Measurements from ENCODE around the gene CLPTM1. TPM values are rescaled to one million over a fixed set of nuclear protein-coding genes. Genes with fewer than 3 reads are reported as not detected.

The CLPTM1 gene
- total RNA-seq, 1 experiment from 2014 or later: 102 TPM

DNA sequence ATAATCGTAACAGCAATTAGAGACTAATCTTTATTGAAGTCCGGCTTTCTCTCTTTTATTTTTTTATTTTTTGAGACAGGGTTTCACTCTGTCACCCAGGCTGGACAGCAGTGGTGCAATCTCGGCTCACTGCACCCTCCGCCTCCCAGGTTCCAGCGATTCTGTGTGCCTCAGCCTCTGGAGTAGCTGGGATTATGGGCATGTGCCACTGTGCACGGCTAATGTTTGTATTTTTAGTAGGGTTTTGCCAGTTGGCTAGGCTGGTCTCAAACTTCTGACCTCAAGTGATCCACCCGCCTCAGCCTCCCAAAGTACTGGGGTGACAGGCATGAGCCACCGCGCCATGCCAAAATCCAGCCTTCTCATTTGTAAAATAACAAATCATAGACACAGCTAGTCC lies 5.6 kb upstream of the CLPTM1 start:
- ChIA-PET CTCF (no interaction called here), RAD21 (ENCODE audit: low non-redundant PET in 1 of 2, low total read pairs in 2 of 2, uncharacterized antibody in 2 of 2, unreplicated experiment in 2 of 2) (no interaction called here), POLR2A (no interaction called here)
- intact Hi-C loops (cut with micrococcal nuclease): no loop called here
- no peak overlapping the region for H3K9ac ChIP-seq (ENCODE audit: low read length)
- no peaks in the 10 kb centered on the region for H3K79me2 ChIP-seq (ENCODE audit: insufficient read depth, low read length)
- no peak overlapping the region for H3K4me3 ChIP-seq (replicated peaks in 1 of 2; ENCODE audit: low read depth in 1 of 2, low read length in 2 of 2)
- no peak overlapping the region for H3K4me2 ChIP-seq (ENCODE audit: low read length)
- no peaks in the 10 kb centered on the region for H3K9me2 ChIP-seq (ENCODE audit: insufficient read depth)
- ATAC-seq: no peak
- DNase-seq (ENCODE audit: low read depth, low spot score): no peak
- TF ChIP-seq POLR2A (IDR thresholded peaks at IDR 0.05; ENCODE audit: borderline replicate concordance, extremely low read depth, insufficient read depth, insufficient read length): no peak
- no peak for TF ChIP-seq POLR2AphosphoS5 (IDR thresholded peaks at IDR 0.05; ENCODE audit: low read depth, low read length)
- no peak for TF ChIP-seq ZFX (IDR thresholded peaks at IDR 0.05)
- no peaks in the 10 kb centered on the region for H4K20me1 ChIP-seq (ENCODE audit: insufficient read depth)
- no TSS peak for BruUV-seq (replicated peaks)
- H3K4me1 ChIP-seq (ENCODE audit: control insufficient read depth in 1 of 2, insufficient read depth in 2 of 2, low read length in 2 of 2): peaks cover 8 to 18% of the 10 kb centered on the region in 2 experiments; a peak in 2 of 4 replicates
- H3K27me3 ChIP-seq (ENCODE audit: insufficient read depth, low read length): no peaks in the 10 kb centered on the region
- no peaks in the 10 kb centered on the region for H3K36me3 ChIP-seq (ENCODE audit: control insufficient read depth in 1 of 2, insufficient read depth in 2 of 2, low read length in 2 of 2)
- no peak overlapping the region for H3K27ac ChIP-seq (ENCODE audit: low read depth, low read length)
- no peaks in the 10 kb centered on the region for H3K9me3 ChIP-seq (ENCODE audit: control insufficient read depth in 1 of 2, insufficient read depth in 1 of 2, low read depth in 1 of 2, low read length in 2 of 2)
- H2AFZ ChIP-seq (ENCODE audit: low read depth, low read length, poor library complexity, severe bottlenecking): no peak overlapping the region

DNA sequence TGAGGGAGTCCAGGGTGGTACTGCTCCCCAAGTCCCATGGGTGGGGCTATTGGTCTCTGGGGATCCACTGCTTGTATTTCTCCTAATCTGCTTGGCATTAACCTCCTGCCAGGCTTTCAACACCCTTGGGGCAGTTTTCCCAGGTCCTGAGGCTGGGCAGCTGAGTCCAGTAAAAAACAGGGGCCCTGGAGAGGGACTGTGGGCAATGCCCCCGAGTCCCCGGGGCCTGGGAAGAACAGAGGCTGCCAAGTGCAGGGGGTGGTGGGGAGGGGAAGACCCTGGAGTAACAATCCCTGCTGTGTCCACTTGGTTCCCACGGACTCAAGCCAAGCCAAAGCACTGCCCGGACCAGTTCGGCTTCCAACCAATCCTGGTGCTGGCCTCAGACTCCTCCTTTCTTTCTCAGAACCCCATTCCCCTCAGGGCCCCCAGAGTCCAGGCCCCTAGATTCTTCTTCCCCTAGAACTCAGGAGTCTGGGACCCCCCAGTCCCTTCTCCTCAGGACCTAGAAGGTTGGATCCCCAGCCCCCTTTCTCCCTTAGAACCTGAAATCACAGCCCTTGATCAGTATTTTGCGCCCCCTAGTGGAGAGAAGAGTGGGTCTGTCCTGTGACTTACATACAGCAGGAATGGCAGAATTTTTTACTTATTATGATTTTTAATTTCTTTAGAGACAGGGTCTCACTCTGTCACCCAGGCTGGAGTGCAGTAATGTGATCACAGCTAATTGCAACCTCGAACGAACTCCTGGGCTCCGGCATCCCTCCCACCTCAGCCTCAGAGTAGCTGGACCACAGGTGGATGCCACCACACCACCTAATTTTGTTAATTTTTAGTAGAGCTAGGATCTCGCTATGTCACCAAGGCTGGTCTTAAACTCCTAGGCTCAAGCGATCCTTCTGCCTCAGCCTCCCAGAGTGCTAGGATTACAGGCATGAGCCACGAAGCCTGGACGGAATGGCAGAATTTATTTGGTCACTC lies 3.7 kb upstream of the CLPTM1 start:
- Histone ChIP-seq H3K9ac (ENCODE audit: low read length) (no peak overlapping the region), H3K9me3 (ENCODE audit: control insufficient read depth in 1 of 2, insufficient read depth in 1 of 2, low read depth in 1 of 2, low read length in 2 of 2) (no peaks in the 10 kb centered on the region), H3K27ac (ENCODE audit: low read depth, low read length) (no peak overlapping the region), H4K20me1 (ENCODE audit: insufficient read depth) (no peaks in the 10 kb centered on the region), H3K27me3 (ENCODE audit: insufficient read depth, low read length) (no peaks in the 10 kb centered on the region), H3K4me2 (ENCODE audit: low read length) (0 out of 2 replicates have a peak overlapping the region, but pooled peaks have one; percentile 16), H3K4me1 (ENCODE audit: control insufficient read depth in 1 of 2, insufficient read depth in 2 of 2, low read length in 2 of 2) (peaks cover 9 to 25% of the 10 kb centered on the region in 2 experiments; a peak in 3 of 4 replicates), H3K36me3 (ENCODE audit: control insufficient read depth in 1 of 2, insufficient read depth in 2 of 2, low read length in 2 of 2) (no peaks in the 10 kb centered on the region), H3K79me2 (ENCODE audit: insufficient read depth, low read length) (peaks cover 13% of the 10 kb centered on the region), H2AFZ (ENCODE audit: low read depth, low read length, poor library complexity, severe bottlenecking) (no peak overlapping the region), H3K9me2 (ENCODE audit: insufficient read depth) (no peaks in the 10 kb centered on the region), H3K4me3 (replicated peaks in 1 of 2; ENCODE audit: low read depth in 1 of 2, low read length in 2 of 2) (no peak overlapping the region)
- CTCF ChIA-PET: interaction anchor here (0.7 to 1.9 kb wide), 6 partner anchors 9 to 227 kb away, joined by 3 to 9 read pairs (median 3); no protein-coding TSS in a partner anchor
- POLR2A ChIA-PET: interaction anchor here (1.5 kb wide), 1 partner anchor 12 kb away, joined by 3 read pairs; no protein-coding TSS in a partner anchor
- TF ChIP-seq RAD21 (IDR thresholded peaks at IDR 0.05; ENCODE audit: low read depth): peak; percentile 79
- TF ChIP-seq EGR1 (IDR thresholded peaks at IDR 0.05; ENCODE audit: low read depth): no peak
- no peak for TF ChIP-seq SRF (IDR thresholded peaks at IDR 0.05; ENCODE audit: low read depth)
- TF ChIP-seq, protein P1, sequence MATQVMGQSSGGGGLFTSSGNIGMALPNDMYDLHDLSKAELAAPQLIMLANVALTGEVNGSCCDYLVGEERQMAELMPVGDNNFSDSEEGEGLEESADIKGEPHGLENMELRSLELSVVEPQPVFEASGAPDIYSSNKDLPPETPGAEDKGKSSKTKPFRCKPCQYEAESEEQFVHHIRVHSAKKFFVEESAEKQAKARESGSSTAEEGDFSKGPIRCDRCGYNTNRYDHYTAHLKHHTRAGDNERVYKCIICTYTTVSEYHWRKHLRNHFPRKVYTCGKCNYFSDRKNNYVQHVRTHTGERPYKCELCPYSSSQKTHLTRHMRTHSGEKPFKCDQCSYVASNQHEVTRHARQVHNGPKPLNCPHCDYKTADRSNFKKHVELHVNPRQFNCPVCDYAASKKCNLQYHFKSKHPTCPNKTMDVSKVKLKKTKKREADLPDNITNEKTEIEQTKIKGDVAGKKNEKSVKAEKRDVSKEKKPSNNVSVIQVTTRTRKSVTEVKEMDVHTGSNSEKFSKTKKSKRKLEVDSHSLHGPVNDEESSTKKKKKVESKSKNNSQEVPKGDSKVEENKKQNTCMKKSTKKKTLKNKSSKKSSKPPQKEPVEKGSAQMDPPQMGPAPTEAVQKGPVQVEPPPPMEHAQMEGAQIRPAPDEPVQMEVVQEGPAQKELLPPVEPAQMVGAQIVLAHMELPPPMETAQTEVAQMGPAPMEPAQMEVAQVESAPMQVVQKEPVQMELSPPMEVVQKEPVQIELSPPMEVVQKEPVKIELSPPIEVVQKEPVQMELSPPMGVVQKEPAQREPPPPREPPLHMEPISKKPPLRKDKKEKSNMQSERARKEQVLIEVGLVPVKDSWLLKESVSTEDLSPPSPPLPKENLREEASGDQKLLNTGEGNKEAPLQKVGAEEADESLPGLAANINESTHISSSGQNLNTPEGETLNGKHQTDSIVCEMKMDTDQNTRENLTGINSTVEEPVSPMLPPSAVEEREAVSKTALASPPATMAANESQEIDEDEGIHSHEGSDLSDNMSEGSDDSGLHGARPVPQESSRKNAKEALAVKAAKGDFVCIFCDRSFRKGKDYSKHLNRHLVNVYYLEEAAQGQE (IDR thresholded peaks at IDR 0.05; ENCODE audit: low read depth): no peak
- TF ChIP-seq, protein P2, sequence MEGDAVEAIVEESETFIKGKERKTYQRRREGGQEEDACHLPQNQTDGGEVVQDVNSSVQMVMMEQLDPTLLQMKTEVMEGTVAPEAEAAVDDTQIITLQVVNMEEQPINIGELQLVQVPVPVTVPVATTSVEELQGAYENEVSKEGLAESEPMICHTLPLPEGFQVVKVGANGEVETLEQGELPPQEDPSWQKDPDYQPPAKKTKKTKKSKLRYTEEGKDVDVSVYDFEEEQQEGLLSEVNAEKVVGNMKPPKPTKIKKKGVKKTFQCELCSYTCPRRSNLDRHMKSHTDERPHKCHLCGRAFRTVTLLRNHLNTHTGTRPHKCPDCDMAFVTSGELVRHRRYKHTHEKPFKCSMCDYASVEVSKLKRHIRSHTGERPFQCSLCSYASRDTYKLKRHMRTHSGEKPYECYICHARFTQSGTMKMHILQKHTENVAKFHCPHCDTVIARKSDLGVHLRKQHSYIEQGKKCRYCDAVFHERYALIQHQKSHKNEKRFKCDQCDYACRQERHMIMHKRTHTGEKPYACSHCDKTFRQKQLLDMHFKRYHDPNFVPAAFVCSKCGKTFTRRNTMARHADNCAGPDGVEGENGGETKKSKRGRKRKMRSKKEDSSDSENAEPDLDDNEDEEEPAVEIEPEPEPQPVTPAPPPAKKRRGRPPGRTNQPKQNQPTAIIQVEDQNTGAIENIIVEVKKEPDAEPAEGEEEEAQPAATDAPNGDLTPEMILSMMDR (IDR thresholded peaks at IDR 0.05 in 2 of 3, conservative IDR thresholded peaks at IDR 0.05 in 1 of 3; ENCODE audit: borderline replicate concordance in 1 of 3, insufficient read depth in 1 of 3, low read depth in 2 of 3, low read length in 2 of 3): peak; percentile 86 to 92 (median 87); a peak in 5 of 6 replicates
- ATAC-seq (peak; percentile 33), DNase-seq (ENCODE audit: low read depth, low spot score) (peak; percentile 66)
- intact Hi-C loops (cut with micrococcal nuclease): loop anchor here (1.0 to 10.0 kb wide), 3 partner anchors 48 to 367 kb away; partner anchors contain the start of gene NECTIN2
- RAD21 ChIA-PET (ENCODE audit: low non-redundant PET in 1 of 2, low total read pairs in 2 of 2, uncharacterized antibody in 2 of 2, unreplicated experiment in 2 of 2): interaction anchor here in 1 of 2 experiments (0.7 to 1.1 kb wide), 2 partner anchors 25 to 48 kb away, joined by 3 read pairs; no protein-coding TSS in a partner anchor
- no TSS peak for BruUV-seq (replicated peaks)
